GM21360 (cell line): ENCODE data around the gene PI16.

Experiments used
- ATAC-seq: cut with Tn5 transposase; IDR thresholded peaks from one replicate; pipeline ENCODE4 v1.9.1; 2021; ENCODE audit warnings: mild to moderate bottlenecking, moderate library complexity; ENCODE audit not compliant: unreplicated experiment

PI16 gene

GRCh38 chr6:36955136-36955535 lies 598 bp downstream of the PI16 start:
- ATAC-seq: no peak

- ATAC-seq: no peak
These were observed 1.3 kb downstream of the PI16 start for GRCh38 chr6:36955671-36956445.

- ATAC-seq: no peak
These were observed 1.9 kb downstream of the PI16 start for GRCh38 chr6:36956446-36956820.

DNA sequence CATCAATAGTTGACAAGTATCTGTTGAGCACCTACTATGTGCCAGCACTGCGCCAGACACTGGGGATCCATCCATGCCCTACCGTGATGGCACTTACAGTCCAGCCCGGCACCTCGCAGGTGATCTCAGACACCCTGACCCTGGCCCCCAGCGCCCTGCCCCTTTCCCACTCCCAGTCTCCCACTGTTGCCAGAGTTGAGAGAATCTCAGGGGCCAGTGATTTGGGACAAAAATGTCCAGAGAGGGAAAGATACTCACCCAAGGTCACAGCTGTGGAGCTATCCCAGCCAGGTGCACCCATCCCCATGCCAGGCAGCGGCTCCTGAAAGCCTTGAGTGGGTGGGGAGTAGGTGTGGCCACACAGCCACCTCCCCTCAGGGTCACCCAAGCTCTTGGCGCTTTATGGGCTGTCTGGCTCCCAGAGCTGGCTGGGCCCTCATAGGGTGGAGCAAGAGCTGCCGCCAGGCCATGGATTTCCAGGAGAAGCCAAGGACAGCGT lies 3.3 kb downstream of the PI16 start:
- no peak for ATAC-seq

DNA sequence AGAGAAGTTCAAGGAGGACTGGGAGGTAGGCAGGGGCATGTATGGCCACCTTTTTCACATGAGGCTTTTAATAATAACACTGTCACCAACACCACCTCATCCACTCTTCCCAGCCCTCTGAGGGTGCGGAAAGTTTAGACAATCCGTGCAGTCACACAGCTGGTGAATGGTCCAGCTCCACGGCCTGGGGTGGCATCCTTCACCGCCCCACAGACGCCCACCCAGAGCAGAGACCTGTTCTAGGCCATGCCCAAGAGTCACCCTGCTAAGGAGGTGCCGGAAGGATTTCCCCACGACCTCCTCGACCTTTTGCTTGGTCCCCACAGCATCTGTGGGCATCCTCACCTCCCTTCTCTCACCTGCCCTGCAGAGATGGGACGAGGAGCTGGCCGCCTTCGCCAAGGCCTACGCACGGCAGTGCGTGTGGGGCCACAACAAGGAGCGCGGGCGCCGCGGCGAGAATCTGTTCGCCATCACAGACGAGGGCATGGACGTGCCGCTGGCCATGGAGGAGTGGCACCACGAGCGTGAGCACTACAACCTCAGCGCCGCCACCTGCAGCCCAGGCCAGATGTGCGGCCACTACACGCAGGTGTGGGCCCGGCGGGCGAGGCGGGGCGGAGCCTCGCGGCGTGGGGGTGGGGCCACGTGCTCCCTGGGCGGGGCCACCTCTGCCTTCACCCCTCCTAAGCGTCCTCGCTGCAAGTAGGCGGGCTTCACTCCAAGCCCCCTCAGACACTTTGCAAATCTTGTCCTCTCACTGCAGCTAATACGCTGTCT lies 4.4 kb downstream of the PI16 start:
- no peak for ATAC-seq

DNA sequence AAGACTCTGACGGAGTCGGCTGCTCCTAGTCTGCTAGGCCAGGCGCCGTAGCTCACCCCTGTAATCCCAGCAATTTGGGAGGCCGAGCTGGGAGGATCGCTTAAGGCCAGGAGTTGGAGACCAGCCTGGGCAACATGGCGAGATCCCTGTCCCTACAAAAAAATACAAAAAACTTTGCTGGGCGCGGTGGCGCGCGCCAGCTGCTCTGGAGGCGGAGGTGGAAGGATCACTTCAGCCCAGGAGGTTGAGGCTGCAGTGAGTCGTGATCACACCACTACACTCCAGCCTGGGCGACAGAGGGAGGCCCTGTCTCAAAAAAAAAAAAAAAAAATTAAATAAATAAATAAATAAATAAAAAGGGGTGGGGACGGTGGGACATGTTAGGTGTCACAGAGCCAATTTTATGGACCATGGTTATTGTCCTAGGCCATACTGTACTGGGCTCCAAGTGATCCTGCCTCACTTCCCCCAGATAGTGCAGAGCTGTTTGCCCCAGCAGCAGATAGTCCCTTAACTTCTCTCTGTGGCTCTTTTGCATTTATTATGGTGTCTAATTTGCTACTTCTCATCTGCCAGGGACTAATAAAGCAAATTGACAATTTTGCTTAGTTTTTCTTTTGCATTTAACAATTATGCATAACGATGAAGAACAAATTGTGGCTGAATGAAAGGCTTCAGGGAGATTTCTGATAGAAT lies 5.2 kb downstream of the PI16 start:
- ATAC-seq: no peak

GRCh38 chr6:36961441-36962435 lies 7.2 kb downstream of the PI16 start:
- no peak for ATAC-seq

DNA sequence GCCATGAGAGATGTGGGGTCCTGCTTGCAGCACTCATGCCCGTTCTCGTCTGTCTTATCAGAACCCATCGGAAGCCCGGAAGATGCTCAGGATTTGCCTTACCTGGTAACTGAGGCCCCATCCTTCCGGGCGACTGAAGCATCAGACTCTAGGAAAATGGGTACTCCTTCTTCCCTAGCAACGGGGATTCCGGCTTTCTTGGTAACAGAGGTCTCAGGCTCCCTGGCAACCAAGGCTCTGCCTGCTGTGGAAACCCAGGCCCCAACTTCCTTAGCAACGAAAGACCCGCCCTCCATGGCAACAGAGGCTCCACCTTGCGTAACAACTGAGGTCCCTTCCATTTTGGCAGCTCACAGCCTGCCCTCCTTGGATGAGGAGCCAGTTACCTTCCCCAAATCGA lies 8.3 kb downstream of the PI16 start:
- ATAC-seq: no peak

DNA sequence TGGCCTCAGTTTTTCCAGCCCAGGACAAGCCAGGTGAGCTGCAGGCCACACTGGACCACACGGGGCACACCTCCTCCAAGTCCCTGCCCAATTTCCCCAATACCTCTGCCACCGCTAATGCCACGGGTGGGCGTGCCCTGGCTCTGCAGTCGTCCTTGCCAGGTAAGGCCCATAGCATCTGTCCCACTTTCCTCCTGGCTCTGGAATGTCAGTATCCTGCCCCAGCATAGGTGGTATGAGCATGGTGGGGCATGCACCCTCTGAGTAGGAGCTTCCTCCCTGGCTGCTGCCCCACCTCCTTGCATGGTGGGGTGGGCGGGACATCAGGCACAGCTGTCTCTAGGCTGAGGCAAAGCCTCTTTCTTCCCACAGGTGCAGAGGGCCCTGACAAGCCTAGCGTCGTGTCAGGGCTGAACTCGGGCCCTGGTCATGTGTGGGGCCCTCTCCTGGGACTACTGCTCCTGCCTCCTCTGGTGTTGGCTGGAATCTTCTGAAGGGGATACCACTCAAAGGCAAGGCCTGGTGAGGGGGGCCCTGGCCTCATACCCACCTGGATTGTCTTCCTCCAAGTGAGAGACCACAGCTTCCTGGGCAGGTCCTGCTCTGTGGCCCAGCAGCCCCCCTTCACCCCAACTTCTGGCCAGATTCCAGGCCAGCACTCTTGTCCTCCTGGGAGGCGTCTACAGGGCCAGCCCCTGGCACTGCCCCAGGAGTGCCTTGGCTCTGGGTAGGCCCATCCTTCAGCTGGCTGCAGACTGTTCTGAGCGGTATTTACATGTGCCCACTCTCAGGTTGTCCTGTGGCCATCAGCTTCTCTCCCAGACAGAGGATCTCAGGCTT lies 9.1 kb downstream of the PI16 start:
- no peak for ATAC-seq

DNA sequence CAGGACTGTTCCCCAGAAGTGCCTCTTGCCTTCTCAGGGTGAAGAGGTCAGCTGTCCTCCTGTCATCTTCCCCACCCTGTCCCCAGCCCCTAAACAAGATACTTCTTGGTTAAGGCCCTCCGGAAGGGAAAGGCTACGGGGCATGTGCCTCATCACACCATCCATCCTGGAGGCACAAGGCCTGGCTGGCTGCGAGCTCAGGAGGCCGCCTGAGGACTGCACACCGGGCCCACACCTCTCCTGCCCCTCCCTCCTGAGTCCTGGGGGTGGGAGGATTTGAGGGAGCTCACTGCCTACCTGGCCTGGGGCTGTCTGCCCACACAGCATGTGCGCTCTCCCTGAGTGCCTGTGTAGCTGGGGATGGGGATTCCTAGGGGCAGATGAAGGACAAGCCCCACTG lies 9.8 kb downstream of the PI16 start:
- ATAC-seq: no peak

DNA sequence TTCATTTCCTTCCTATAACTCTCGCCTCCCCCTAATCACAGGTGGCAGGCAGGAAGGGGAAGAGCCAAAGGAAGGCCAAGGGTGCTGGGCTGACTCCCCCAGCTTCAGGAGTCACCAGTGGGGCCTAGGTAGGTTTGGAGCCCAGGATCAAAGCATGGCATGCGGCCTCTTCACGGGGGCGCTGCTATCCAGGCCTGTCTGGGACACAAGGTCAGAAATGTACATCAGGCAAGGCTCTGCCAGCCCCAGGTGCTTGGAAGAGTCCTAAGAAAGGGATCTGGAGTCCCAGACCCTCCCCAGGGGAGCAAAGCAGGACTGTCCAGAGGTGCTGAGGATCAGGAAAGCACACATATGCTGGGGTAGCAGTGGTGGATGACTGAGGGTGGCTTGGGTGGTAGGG lies 10.4 kb downstream of the PI16 start:
- no peak for ATAC-seq

GRCh38 chr6:36967301-36967700 lies 12.8 kb downstream of the PI16 start:
- no peak for ATAC-seq

DNA sequence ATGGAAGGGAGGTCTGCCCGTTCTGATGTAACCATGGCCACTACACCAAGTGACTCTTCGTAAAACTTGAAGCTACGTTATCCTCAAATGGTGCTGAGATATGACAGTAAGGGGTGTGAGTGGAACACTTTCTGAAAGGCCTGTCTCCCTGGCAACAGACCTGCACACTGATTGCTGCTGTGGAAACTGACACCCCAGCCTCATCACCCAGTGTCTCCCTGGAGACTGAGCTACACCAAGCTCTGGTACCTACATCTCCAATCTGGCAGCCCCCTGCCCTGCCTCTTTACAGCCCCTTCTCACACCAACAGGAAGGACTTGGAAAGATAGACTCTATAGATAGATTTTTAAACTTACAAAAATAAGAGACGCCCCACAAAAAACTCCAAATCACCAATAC lies 13.2 kb downstream of the PI16 start:
- ATAC-seq: no peak

DNA sequence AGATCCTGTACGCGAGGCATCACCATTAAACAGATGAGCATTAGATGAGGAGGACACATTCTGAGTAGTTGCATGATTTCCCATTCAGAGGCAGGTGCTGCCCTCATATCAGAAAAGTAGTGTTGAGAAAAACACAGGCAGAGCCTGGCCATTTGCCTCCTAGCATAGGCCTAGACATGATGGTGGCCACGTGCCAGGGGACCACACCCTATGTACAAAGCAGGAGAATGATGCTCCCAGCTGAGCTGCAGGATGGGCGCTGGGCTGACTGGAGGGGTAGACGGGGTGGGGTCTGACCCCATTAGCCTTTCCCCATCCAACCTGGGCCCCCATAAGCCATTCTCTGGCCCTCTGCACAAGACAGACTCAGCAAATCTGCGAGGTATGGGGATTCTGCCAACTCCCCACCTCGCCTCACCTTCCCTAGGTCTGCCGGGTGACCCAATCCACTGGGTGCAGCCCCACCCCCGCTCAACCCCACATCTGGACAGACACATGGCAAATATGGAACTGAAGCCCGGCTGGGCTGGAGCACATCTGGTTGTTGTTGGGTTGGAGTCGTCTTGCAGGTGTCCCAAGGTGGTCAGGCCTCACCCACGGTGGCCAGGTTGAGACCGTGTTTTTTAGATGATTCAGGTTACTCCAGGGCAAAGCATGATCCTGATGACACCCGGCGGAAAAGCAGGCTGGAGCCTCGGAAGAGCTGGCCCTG lies 13.9 kb downstream of the PI16 start:
- no peak for ATAC-seq

DNA sequence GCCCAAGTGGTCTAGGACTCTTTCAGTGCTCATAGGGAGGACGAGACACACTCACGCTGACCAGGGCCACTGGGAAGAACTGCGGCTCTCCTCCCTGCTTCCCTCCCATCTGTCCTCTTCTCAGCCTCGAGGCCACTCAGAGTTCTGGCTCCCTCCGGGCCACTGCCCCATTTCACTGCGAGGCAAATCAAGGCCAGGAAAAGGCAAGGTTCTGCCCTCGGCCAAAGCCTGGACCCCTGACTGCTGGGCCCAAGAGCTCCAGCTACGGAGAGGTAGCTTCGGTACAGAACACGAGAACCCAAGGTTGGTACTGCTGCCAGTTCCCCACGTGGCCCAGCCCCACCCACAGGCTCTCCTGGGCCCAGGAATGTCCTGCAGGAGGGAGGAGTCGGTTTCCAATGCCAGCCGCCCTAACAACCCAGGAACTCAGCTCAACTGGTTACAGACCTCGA lies 14.7 kb downstream of the PI16 start:
- ATAC-seq: no peak

DNA sequence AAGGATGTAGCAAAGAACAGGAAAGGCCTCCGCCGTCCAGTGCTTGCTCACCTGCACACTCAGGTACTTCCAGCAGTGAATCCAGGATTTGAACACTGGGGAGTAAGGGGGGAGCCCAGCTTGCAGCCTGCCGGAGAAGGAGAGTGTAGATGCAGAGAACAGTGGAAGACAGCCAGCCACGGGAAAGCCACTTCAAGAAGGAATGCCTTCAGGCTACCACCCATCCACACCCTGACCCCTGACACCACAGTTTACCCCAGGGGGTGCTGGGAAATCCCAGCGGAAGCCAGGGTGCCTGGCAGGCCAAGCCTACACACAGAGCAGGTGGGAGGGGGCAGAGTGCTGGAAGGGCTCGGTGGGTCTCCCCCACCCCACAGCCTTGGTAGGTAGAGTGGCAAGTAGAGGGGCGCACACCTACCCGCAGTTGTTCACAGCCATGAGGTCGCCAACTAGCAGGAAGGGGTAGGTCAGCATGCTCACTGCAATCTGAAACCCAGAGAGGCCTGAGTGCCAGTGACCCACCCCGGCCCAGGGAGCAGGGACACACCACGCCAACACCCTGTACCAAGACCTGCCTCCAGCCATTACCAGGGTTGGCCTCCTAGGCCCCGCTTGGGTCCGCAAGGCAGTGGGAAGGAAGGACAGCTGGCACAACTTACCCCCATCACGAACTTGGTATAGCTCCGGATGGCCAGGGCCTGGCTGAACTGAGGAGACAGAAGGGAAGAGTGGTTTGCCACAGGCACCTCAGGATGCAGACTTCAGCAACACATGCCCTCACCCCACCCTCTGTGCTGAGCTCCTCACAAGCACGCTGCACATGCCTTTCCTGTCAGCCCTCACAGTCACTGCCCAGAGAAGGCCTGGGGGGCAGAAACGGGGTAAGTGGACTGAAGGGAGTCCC lies 15.7 kb downstream of the PI16 start:
- ATAC-seq: no peak

DNA sequence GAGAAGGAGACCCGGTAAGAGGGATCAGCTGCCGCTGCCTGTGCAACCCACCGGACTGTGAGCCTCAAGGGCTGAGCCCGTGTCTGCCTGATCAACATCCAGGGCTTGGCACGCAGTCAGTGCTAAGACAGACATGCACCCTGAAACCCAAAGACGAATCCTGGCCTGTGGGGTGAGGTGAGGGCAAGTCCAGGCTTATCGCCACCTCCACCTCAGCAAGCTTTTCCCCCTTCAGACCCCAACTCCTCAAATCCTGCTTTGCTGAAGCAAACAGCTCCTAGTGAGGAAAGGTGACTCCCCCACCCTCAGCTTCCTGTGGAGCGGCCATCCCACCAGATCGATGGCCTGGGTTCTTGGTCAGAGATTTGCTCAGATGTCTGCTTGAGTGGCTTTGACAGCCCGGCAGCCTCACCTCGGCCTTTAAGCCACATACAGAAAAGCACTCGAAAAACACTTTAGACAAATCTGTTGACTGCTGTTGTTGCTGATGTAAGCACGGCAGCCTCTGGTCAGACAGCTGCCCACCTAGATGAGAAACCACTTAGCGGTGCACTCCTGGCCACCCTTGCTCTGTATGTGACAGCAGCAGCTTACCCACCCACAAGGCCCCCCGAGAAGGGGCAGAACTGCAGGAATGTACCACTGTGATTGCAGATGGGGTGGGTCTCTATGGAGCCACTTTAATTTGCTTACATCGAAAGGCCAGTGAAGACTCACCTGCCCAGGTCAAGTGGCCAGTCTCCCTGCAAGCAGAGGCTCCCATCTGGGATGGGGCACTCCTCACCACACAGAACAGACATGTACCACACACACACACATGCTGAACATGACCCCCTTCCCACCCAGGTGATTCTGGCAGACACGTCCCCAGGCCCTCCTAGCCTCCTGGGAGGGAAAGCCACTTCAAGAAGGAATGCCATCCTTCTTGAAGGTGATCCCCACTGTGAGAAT lies 16.6 kb downstream of the PI16 start:
- no peak for ATAC-seq
